Heart right ventricle (tissue), 16 donors: ENCODE measurements around the gene TTBK1. TPM values are rescaled to one million over a fixed set of nuclear protein-coding genes. Genes with fewer than 3 reads are reported as not detected.

Source experiments
- ATAC-seq, 8 donors: fragments of 200-7000 bp; cut with Tn5 transposase; one replicate each; pipeline ENCODE4 v1.9.1; 2020; ENCODE audit warnings: mild to moderate bottlenecking in 8 of 8, moderate library complexity in 8 of 8, moderate number of reproducible peaks in 1 of 8
- DNase-seq, 2 donors: peaks; one replicate each; pipeline ENCODE4 v3.0.0-alpha.2; 2020
- H3K27ac ChIP-seq, 10 donors: fragments of 200-600 bp; sonication (generic) in 2 of 10; one replicate each; pipeline versions ENCODE4 v1.5.0 to v1.8.0; 2020 to 2022; ENCODE audit warnings: mild to moderate bottlenecking in 3 of 10
- H3K27me3 ChIP-seq, 7 donors: fragments of 200-600 bp; one replicate each; pipeline ENCODE4 v1.8.0; 2021 to 2022; ENCODE audit warnings: mild to moderate bottlenecking in 2 of 7
- H3K36me3 ChIP-seq, 9 donors: fragments of 200-600 bp; sonication (generic) in 1 of 9; one replicate each; pipeline versions ENCODE4 v1.5.0 to v1.8.0; 2020 to 2022; ENCODE audit warnings: mild to moderate bottlenecking in 2 of 9
- H3K4me1 ChIP-seq, 9 donors: fragments of 200-600 bp; sonication (generic) in 1 of 9; one replicate each; pipeline versions ENCODE4 v1.5.0 to v1.8.0; 2020 to 2022; ENCODE audit warnings: mild to moderate bottlenecking in 4 of 9
- H3K4me3 ChIP-seq, 10 donors: fragments of 200-600 bp; sonication (generic) in 2 of 10; one replicate each; pipeline versions ENCODE4 v1.5.0 to v1.8.0; 2020 to 2022; ENCODE audit warnings: mild to moderate bottlenecking in 7 of 10, moderate library complexity in 2 of 10
- H3K9me3 ChIP-seq, 11 donors: fragments of 200-600 bp in 10 of 11; sonication (generic) in 2 of 11; one replicate each; pipeline versions ENCODE4 v1.5.0 to v1.8.0; 2013 to 2022; ENCODE audit warnings: mild to moderate bottlenecking in 2 of 11, control low read depth in 1 of 11, moderate library complexity in 1 of 11
- WGBS, 2 donors: extraction: QIAGEN DNeasy Blood & Tissue Kit; methylation state at CpG; one replicate each; pipeline ENCODE4 v1.1.7; 2013; ENCODE audit warnings: inconsistent platforms in 1 of 2; 5-methylcytosine and 5-hydroxymethylcytosine counted together
- intact Hi-C, 10 donors: fragments of 100-400 bp; cut with DNase I; formaldehyde crosslinking; loops; one replicate each; pipeline versions ENCODE4 v1.11.1 to v1.14.2; 2022
- polyA plus RNA-seq, 2 donors: library from polyadenylated mRNA; stranded (reverse); fragments of 200-250 nt; gene quantifications; one replicate each; pipeline ENCODE4 v1.2.3, GENCODE V29; 2013
- total RNA-seq, 10 donors: library from RNA; stranded (reverse); fragmentation: NEBNext Ultra II Directional in 3 of 10; extraction: Animal tissue kit (Norgen Biotek cat#: 25700) in 3 of 10; gene quantifications; one replicate each; pipeline versions ENCODE4 v1.2.1 to v1.2.4, GENCODE V29; 2021 to 2023
- TF ChIP-seq, protein P1 (sequence below), 9 donors: fragments of 200-600 bp; sonication (generic) in 2 of 9; IDR thresholded peaks; one replicate each; pipeline versions ENCODE4 v1.5.0 to v1.8.0; 2021 to 2022; ENCODE audit warnings: antibody characterized with exemption in 9 of 9, mild to moderate bottlenecking in 5 of 9, moderate library complexity in 1 of 9
- donor health status: Arrhythmogenic right ventricular cardiomyopathy.
- donor health status: ischemic (EF 13 %, LVEDD 7.1; RV severe dilation, severe dysfunction).
- donor health status: healthy with polysubstance abuse.
- donor health status: DM: no; HTN: yes; CAD: no.
- donor health status: DM: no; HTN: no; CAD: no.
- donor health status: ischemic (EF 25% LVEDD 6.9; RV normal size, moderate dysfunction).
- donor health status: ischemic (EF 25% LVEDD 5.7; RV mildly dilated, moderate dysfunction).
- donor health status: healthy.
- donor health status: DM: yes; HTN: yes; CAD: no.
- donor health status: Ischemic cardiomyopathy.
- donor health status: ischemic (EF 35%, LVEDD 5.7; RV mildly dilated, moderate dysfunction).
- donor health status: nonischemic (EF 11% LVEDD 7.7; RV severe dilation, severe dysfunction).
- donor health status: DM: yes; HTN: yes; CAD: no.
- donor health status: PGD.
- donor health status: ischemic (EF 29% LVEDD 5.4; RV normal size, mild dysfunction).
- donor health status: nonischemic (EF 23%, LVEDD 6.1; RV moderate dilation, normal function).

Gene TTBK1
- total and polyA plus RNA-seq, 12 donors: 0.04 to 0.69 (median 0.29) TPM

DNA sequence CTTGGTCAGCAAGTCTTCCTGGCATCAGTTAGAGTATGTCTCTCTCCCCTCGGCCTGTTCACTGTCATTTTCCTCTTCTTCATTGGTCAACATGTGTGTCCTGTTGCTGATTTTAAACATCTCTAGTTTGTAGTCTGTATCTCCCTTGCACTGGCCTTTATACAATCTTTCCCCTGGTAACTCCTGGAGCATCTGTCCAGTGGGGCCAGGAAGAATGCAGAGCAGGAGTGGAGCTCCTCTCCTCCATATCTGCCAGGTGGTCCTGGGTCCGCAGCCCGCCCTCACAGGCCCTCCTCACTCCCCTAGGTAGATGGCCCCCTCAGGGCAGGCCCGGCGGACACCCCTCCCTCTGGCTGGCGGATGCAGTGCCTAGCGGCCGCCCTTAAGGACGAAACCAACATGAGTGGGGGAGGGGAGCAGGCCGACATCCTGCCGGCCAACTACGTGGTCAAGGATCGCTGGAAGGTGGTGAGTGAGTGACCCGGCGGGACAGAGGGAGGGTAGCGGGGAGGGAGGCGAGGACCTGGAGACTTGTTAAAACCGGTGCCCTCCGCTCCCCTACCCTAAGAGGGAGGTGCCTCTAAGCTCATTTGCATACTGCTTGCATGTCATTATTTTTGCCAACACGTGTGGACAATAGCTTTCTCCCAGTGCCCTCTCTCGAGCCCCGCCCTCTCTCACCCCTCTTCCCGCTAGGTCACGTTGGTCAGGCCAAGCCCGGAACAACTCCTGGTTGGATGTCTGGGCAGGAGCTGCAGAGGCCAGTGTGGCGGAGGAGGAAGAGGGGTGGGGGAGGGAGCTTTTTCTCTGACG lies 3.2 kb downstream of the TTBK1 start:
- Histone ChIP-seq H3K4me3 (peak overlapping the region; percentile 19 to 69 (median 64)), H3K4me1 (peaks cover 4 to 17% (median 10%) of the 10 kb centered on the region in 9 donors), H3K27ac (peak overlapping the region in 5 of 10 donors; percentile 23 to 68 (median 46)), H3K27me3 (peaks cover 0 to 85% (median 45%) of the 10 kb centered on the region in 7 donors), H3K36me3 (no peaks in the 10 kb centered on the region), H3K9me3 (no peaks in the 10 kb centered on the region)
- intact Hi-C loops: no loop called here
- TF ChIP-seq, protein P1, sequence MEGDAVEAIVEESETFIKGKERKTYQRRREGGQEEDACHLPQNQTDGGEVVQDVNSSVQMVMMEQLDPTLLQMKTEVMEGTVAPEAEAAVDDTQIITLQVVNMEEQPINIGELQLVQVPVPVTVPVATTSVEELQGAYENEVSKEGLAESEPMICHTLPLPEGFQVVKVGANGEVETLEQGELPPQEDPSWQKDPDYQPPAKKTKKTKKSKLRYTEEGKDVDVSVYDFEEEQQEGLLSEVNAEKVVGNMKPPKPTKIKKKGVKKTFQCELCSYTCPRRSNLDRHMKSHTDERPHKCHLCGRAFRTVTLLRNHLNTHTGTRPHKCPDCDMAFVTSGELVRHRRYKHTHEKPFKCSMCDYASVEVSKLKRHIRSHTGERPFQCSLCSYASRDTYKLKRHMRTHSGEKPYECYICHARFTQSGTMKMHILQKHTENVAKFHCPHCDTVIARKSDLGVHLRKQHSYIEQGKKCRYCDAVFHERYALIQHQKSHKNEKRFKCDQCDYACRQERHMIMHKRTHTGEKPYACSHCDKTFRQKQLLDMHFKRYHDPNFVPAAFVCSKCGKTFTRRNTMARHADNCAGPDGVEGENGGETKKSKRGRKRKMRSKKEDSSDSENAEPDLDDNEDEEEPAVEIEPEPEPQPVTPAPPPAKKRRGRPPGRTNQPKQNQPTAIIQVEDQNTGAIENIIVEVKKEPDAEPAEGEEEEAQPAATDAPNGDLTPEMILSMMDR (IDR thresholded peaks at IDR 0.05): no peak
- DNase-seq (peak; percentile 62 to 67), ATAC-seq (peak; percentile 73 to 89 (median 84))
- WGBS, 2 donors: 13 to 20% methylated on average over 27 of the region's 27 CpGs

DNA sequence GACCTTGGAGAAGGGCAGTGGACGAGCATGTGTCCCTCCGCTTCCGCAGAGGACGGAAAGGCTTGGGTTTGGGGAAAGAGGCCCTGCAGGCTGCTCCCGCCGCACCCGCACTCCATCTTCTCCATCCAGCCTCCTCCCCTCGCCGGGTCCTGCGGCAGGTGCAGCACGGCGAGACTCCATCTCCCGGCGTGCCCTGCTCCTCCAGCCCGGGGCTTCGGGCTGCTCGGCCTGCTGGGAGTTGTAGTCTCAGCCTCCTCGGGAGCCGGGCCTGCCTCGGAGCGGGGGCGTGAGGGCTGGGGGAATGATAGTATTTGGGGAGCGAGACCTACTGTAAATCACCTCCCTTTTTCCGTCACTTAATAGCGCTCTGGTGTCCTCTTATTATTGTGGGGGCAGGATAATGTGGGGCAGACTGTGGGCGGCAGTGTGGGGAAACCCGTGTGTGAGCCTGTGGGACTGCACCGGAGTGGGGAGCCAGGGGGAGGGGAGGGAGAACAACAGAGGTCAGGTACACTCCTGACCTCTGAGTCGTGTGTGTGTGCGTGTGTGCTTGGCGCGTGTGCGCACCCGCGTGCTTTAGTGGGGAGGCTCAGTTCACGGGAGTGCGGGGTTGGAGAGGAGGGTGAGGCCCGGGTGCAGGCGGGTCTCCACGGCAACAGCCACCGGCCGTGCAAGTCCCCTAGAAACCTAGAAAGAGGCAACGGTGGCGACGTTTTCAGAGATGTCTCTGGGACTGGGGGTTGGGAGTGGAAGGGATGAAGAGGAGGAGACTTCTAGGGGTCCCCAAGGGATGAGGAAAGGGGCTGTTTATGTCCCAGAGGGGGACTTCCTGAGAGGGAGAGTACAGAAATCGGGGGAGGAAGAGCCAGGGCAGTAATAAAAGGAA lies 4.1 kb downstream of the TTBK1 start:
- Histone ChIP-seq H3K27me3 (peaks cover 0 to 81% (median 41%) of the 10 kb centered on the region in 7 donors), H3K4me3 (peak overlapping the region; percentile 19 to 69 (median 64)), H3K36me3 (no peaks in the 10 kb centered on the region), H3K27ac (peak overlapping the region in 6 of 10 donors; percentile 23 to 68 (median 47)), H3K9me3 (no peaks in the 10 kb centered on the region), H3K4me1 (peaks cover 4 to 17% (median 10%) of the 10 kb centered on the region in 9 donors)
- peak; percentile 94 to 98 (median 96) for ATAC-seq
- intact Hi-C loops: no loop called here
- WGBS, 2 donors: 4% methylated on average over 45 to 46 of the region's 46 CpGs
- peak; percentile 77 to 80 for DNase-seq
- TF ChIP-seq, protein P1 (IDR thresholded peaks at IDR 0.05): no peak

DNA sequence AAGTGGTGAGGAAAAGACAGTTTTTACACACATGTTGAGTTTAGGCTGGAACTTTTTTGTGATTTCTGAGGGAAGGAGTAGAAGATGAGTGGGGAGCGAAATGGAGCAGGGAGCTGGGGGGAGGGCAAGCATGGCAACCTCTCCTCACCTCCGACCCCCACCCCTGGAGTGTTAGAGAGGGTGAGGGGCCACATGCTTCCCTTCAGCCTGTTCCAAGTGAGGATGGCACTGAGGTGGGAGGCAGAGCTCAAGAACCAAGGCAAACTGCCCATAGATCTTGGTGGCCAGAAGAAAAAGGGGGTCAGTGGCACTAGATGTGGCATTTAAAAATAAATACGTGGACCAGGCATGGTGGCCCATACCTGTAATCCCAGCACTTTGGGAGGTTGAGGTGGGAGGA lies 4.8 kb downstream of the TTBK1 start:
- Histone ChIP-seq H3K4me1 (peaks cover 4 to 17% (median 10%) of the 10 kb centered on the region in 9 donors), H3K27ac (no peak overlapping the region), H3K9me3 (no peaks in the 10 kb centered on the region), H3K4me3 (no peak overlapping the region), H3K27me3 (peaks cover 0 to 79% (median 41%) of the 10 kb centered on the region in 7 donors), H3K36me3 (no peaks in the 10 kb centered on the region)
- intact Hi-C loops: no loop called here
- TF ChIP-seq, protein P1 (IDR thresholded peaks at IDR 0.05): no peak
- ATAC-seq: no peak
- no peak for DNase-seq
- WGBS, 2 donors: 75 to 83% methylated on average over 3 of the region's 3 CpGs

DNA sequence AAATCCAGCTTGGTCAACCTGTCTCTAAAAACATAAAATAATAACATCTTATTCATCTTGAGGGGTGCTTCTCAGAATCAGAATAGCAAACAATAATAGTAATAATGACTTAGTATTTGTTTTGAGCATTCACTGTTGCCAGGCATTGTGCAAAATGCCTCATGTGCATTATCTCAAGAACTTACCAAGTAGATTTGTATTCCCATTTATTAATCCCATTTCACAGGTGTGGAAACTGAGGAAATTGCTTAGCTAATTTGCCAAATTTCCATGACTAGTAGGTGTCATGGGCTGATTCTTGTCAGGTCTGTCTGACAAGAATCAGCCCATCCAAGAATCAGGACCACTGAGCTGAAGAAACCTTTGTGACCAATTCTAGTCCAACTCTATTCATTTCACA lies 5.5 kb downstream of the TTBK1 start:
- no peak for DNase-seq
- Histone ChIP-seq H3K4me3 (no peak overlapping the region), H3K9me3 (no peaks in the 10 kb centered on the region), H3K4me1 (peaks cover 4 to 17% (median 10%) of the 10 kb centered on the region in 9 donors), H3K27me3 (peaks cover 0 to 76% (median 34%) of the 10 kb centered on the region in 7 donors), H3K27ac (no peak overlapping the region), H3K36me3 (no peaks in the 10 kb centered on the region)
- intact Hi-C loops: no loop called here
- no peak for ATAC-seq
- TF ChIP-seq, protein P1 (IDR thresholded peaks at IDR 0.05): no peak
